GM20000 (cell line): ENCODE results near the gene VANGL1.

Experiments
- DNase-seq: peaks from one replicate; pipeline ENCODE4 v3.0.0; 2012; ENCODE audit warnings: low spot score
- TF ChIP-seq, protein P1 (sequence below): IDR thresholded peaks from 2 replicates; pipeline ENCODE4 v1.5.1; 2012; ENCODE audit warnings: mild to moderate bottlenecking, control low read depth; ENCODE audit errors: extremely low read depth, missing control alignments

The VANGL1 gene

GRCh38 chr1:115705963-115706362, 64.2 kb downstream of the VANGL1 start:
- DNase-seq: no peak
- TF ChIP-seq, protein P1, sequence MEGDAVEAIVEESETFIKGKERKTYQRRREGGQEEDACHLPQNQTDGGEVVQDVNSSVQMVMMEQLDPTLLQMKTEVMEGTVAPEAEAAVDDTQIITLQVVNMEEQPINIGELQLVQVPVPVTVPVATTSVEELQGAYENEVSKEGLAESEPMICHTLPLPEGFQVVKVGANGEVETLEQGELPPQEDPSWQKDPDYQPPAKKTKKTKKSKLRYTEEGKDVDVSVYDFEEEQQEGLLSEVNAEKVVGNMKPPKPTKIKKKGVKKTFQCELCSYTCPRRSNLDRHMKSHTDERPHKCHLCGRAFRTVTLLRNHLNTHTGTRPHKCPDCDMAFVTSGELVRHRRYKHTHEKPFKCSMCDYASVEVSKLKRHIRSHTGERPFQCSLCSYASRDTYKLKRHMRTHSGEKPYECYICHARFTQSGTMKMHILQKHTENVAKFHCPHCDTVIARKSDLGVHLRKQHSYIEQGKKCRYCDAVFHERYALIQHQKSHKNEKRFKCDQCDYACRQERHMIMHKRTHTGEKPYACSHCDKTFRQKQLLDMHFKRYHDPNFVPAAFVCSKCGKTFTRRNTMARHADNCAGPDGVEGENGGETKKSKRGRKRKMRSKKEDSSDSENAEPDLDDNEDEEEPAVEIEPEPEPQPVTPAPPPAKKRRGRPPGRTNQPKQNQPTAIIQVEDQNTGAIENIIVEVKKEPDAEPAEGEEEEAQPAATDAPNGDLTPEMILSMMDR: no peak

DNA sequence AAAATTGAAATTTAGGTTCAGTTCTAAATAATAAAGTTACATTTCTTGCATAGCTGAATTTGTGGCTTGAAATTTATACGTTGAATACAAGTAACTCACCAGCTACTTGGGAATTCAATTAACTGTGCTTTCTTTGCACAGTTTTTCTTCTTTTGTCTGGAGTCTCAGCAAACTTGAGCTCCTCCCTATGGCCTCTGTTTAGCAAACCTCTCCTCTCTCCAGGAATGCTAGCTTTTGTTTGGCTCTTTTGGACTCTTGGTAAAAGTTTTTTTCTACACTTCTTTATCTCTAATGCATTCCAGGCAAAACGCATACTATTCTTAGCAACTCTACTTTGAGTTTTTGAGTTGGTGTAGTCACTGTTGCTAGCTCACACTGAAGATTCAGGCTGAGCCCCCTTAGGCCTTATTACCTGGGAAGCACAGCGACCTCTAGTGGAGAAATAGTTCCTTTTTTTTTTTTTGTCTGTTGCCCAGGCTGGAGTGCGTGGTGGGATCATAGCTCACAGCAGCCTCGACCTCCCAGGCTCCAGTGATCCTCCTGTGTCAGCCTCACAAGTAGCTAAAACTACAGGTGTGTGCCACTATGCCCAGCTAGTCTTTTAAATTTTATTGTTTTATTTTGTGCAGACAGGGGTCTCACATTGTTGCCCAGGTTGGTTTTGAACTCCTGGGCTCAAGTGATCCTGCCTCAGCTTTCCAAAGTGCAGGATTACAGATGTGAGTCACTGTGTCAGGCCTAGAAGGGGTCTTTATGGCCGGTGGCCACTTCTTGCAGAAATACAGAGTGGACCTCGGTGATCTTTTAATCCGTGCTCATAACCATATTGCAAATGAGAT, 65.0 kb downstream of the VANGL1 start:
- TF ChIP-seq, protein P1: peak; percentile 31
- DNase-seq: peak; percentile 40

DNA sequence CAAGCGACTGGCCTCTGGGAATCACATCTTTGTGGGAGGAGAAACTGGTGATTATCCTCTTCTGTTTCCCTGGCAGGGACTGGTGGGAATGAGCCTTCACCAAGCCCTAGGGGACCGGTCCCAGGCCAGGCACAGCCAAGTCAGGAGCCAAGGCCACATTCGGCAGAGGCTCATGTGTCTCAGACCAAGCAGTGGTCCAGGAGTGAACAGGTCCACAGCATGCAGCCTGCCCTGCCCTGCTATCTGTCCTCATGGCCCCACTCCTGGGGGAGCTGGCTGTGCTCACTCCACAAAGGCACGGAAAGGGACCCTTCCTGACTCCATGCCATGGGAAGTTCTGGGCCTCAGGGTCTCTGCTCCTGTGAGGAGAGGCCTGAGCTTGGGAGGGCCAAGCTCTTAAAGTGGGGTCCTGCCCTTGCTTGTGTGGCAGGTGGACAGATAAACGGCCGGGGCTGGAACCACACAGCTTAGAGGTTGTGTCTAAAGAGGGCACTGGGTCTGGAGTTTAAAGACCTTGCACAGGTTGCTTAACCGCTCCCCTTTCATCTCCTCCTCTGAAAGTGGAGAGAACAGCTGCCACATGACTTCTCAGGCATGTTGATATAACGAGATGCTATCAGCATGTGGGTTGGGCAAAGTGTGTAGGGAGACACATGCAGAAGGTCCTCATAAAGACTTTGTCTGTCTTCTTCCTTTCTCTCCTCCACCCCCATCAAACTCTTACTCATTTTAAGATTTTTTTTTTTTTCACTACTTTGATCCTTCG, 69.3 kb downstream of the VANGL1 start:
- DNase-seq: no peak
- TF ChIP-seq, protein P1: no peak

DNA sequence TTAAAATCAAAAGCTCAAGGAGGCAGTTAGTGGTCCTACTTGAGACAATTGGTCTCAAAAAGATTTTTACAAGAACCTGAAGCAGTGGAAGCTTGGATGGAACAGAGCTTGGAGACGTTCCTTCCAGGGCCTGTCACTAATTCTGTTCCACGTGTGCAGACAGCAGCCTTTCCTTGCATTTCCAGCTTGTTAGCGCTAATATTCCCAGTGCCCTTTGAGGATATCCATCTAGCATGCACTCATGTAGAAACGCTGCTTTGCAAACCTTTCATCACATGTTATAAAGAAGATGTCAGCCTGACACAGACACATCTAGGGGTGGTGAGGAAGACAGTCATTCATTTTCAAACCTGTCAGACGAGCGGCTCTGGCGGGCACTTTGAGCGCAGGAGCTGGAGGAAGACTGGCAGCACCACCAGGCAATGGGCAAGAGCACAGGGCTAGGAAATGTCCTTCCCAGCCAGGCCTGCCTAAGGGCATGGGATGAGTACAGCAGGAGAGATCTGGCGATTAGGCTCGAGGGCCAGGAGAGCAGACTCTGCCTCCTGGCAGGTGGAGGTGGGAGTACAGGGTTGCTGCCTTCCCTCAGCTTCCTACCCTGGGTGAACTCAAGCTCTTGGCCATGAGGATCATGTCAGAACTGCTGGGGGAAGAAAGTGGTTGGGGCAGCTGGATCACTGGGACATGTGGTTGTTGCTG, 71.3 kb downstream of the VANGL1 start:
- no peak for DNase-seq
- TF ChIP-seq, protein P1: no peak

- TF ChIP-seq, protein P1: no peak
- DNase-seq: no peak
These were observed 72.1 kb downstream of the VANGL1 start for GRCh38 chr1:115713906-115714305.

GRCh38 chr1:115714572-115715141, 72.9 kb downstream of the VANGL1 start:
- DNase-seq: no peak
- TF ChIP-seq, protein P1: no peak
